Measurements from ENCODE around the gene PLCE1. TPM values are rescaled to one million over a fixed set of nuclear protein-coding genes. Genes with fewer than 3 reads are reported as not detected.

Gene PLCE1
- total RNA-seq: 3.2 to 3.9 TPM (median 3.4 TPM) in 3 replicates

DNA sequence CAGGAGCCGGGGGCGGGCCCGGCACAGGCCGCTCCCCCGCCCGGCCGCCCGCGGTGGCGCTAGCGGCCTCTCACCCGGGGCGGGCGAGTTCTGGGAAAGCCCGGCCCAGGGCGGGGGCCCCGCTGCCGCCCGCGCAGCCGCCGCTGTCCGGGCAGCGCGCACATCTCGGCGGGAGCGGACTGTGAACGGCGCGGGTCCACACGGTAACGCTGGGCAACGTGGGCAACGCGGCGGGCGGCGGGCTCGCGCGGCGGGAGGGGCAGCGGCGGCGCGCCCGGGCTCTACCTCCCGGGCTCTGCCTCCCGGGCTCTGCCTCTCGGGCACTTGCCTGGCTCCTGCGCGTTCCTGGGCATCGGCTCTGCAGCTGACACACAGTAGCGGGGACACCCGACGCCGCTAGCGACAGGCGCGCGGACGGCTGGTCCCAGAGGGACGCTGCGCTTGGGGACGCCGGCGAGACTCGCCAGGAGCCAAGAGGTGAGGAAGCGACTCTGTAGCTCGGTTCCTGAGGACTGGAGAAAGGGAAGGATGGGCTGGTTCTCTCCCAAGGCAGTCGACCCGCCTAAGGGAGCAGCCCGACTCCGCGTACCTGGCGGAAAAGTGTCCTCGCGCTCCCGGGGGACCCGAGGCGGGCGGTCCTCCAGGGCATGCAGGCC, at the start of gene PLCE1:
Gene PLCE1 (plus strand): TSS at position 150 of the 656 bp plus-strand sequence. CDS start 37,116 bp downstream, outside the sequence.
- H3K27ac Mint-ChIP-seq: no peak within 1 kb of the TSS
- H3K4me3 Mint-ChIP-seq: peak within 1 kb of the TSS; percentile 71
- TF ChIP-seq CTCF (IDR thresholded peaks at IDR 0.05; ENCODE audit: unreplicated experiment): no peak
- H3K27me3 Mint-ChIP-seq (ENCODE audit: low read depth): peaks cover 55% of the 10 kb centered on the region
- H3K36me3 Mint-ChIP-seq: no peaks in the 10 kb centered on the region
- peaks cover 6% of the 10 kb centered on the region for H3K9me3 Mint-ChIP-seq
- DNase-seq (ENCODE audit: low spot score in 2 of 2, unreplicated experiment in 2 of 2): peak; percentile 23 to 53
- peaks cover 37% of the 10 kb centered on the region for H3K4me1 Mint-ChIP-seq

- no peak overlapping the region for H3K4me3 Mint-ChIP-seq
- no peak for DNase-seq (ENCODE audit: low spot score in 2 of 2, unreplicated experiment in 2 of 2)
- H3K4me1 Mint-ChIP-seq: peaks cover 9% of the 10 kb centered on the region
- peaks cover 10% of the 10 kb centered on the region for H3K27me3 Mint-ChIP-seq (ENCODE audit: low read depth)
- H3K27ac Mint-ChIP-seq: no peak overlapping the region
- TF ChIP-seq CTCF (IDR thresholded peaks at IDR 0.05; ENCODE audit: unreplicated experiment): no peak
- no peaks in the 10 kb centered on the region for H3K9me3 Mint-ChIP-seq
- no peaks in the 10 kb centered on the region for H3K36me3 Mint-ChIP-seq
Measured at GRCh38 chr10:93945819-93946218, 47.9 kb upstream of the PLCE1 start.

DNA sequence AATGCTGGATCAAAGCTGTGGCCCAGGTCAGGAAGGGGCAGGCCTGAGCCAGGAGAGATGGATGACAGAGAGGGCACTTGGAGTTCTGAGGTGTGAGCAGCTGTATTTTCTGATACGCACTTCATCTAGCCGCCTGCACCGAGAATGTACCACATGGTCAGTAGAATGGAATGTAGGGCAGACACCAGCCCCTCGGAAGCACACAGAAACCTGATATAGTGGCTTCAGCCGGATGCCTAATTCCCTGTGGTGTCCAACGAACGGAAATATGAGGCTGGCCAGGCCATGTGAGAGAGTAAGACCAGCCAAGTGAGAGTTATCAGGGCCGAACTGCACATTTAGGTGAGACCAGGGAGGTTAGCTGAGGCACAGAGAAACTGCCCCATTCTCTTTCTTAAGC, 46.7 kb upstream of the PLCE1 start:
- H3K36me3 Mint-ChIP-seq: no peaks in the 10 kb centered on the region
- DNase-seq (ENCODE audit: low spot score in 2 of 2, unreplicated experiment in 2 of 2): no peak

GRCh38 chr10:93947524-93947923, 46.2 kb upstream of the PLCE1 start:
- no peak overlapping the region for H3K4me3 Mint-ChIP-seq
- TF ChIP-seq CTCF (IDR thresholded peaks at IDR 0.05; ENCODE audit: unreplicated experiment): no peak
- H3K27me3 Mint-ChIP-seq (ENCODE audit: low read depth): peaks cover 3% of the 10 kb centered on the region
- peaks cover 9% of the 10 kb centered on the region for H3K4me1 Mint-ChIP-seq
- no peaks in the 10 kb centered on the region for H3K36me3 Mint-ChIP-seq
- DNase-seq (ENCODE audit: low spot score in 2 of 2, unreplicated experiment in 2 of 2): no peak
- H3K27ac Mint-ChIP-seq: no peak overlapping the region
- no peaks in the 10 kb centered on the region for H3K9me3 Mint-ChIP-seq

More for the DNA sequence above, 46.7 kb upstream of the PLCE1 start:
- peaks cover 9% of the 10 kb centered on the region for H3K4me1 Mint-ChIP-seq
- TF ChIP-seq CTCF (IDR thresholded peaks at IDR 0.05; ENCODE audit: unreplicated experiment): no peak
- H3K27ac Mint-ChIP-seq: no peak overlapping the region
- no peak overlapping the region for H3K4me3 Mint-ChIP-seq
- peaks cover 6% of the 10 kb centered on the region for H3K27me3 Mint-ChIP-seq (ENCODE audit: low read depth)
- H3K9me3 Mint-ChIP-seq: no peaks in the 10 kb centered on the region

- Mint-ChIP-seq H3K4me1 (peaks cover 5% of the 10 kb centered on the region), H3K4me3 (no peak overlapping the region), H3K27ac (no peak overlapping the region), H3K36me3 (no peaks in the 10 kb centered on the region), H3K27me3 (ENCODE audit: low read depth) (no peaks in the 10 kb centered on the region), H3K9me3 (no peaks in the 10 kb centered on the region)
- TF ChIP-seq CTCF (IDR thresholded peaks at IDR 0.05; ENCODE audit: unreplicated experiment): no peak
- no peak for DNase-seq (ENCODE audit: low spot score in 2 of 2, unreplicated experiment in 2 of 2)
Measured at GRCh38 chr10:93951905-93952304, 41.8 kb upstream of the PLCE1 start.

All from mesothelial cell of epicardium (in vitro differentiated cells).